Measurements from ENCODE around the gene LCE3B. TPM values are rescaled to one million over a fixed set of nuclear protein-coding genes. Genes with fewer than 3 reads are reported as not detected.
A peak's percentile ranks its signal among the peaks of the same experiment; 100 is the strongest.

The LCE3B gene
- total RNA-seq, 2 experiments from 2014 or later: not detected

DNA sequence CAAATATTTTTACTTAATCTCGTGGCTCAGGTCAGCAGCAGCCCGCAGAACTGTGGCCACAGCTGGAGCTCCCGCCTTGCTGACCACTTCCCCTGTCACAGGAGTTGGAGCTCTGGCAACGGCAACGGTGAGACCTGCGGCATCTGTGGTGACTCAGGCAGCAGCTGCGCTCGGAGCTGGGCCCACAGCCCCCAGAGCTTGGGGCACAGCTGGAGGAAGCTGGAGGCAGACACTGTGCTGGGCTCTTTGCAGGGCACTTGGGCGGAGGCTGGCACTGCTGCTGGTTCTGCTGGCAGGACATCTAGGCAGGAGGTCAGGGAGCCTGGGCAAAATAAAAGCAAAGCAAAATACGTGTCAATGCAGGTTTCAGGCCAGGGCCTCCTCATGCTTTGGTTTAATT is 9.2 kb downstream of the LCE3B start, which contains the start of gene LCE3A:
Gene LCE3A (minus strand): TSS at position 301 of the 400 bp plus-strand sequence. CDS start 0 bp downstream, at position 301.
- Mint-ChIP-seq H3K36me3 (ENCODE audit: low read depth) (no peaks in the 10 kb centered on the region), H3K4me1 (peaks cover 6% of the 10 kb centered on the region), H3K27me3 (peaks cover 12% of the 10 kb centered on the region), H3K9me3 (ENCODE audit: low read depth) (peaks cover 10% of the 10 kb centered on the region), H3K27ac (no peak within 1 kb of the TSS), H3K4me3 (no peak within 1 kb of the TSS)
- ChIA-PET CTCF (interaction anchor here (0.7 to 1.4 kb wide), 6 partner anchors 9 to 879 kb away, joined by 3 to 6 read pairs (median 4); no protein-coding TSS in a partner anchor), POLR2A (no interaction called here)
- ATAC-seq (no peak), DNase-seq (peak; percentile 15)
- intact Hi-C loops (cut with DNase I, micrococcal nuclease): no loop called here

DNA sequence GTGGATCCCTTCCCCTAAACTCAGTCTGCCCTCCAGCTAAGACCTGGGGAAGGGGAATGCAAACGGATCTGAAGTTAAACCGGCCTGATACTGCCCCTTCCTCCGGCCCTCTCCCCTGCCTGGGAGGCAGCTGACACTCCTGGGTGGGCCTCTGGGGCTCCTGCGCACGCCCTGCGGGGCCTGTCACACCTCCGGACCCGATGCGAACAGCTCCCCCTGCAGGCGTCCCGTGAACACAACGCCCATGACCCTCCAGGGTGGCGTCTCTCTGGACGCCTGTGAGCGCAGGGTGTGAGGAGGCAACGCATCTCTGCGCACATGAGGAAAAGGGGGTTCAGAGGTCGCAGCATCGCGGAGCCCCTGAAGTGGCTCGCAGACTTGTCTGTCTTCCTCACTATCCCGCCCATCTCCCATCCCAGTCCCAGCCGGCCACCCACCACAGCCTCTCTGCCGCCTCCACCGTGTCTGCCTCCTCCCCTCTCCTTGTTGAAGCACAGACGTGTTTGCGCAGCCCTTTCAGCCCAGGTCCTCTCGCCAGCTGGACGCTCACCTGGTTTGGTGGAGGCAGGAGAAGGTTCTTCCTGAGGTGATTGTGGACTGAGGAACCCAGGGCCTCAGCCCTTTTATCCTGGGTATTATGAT is 9.7 kb downstream of the LCE3B start:
- ChIA-PET CTCF (interaction anchor here (0.7 to 1.4 kb wide), 6 partner anchors 8 to 878 kb away, joined by 3 to 6 read pairs (median 4); no protein-coding TSS in a partner anchor), POLR2A (no interaction called here)
- H3K36me3 Mint-ChIP-seq (ENCODE audit: low read depth): no peaks in the 10 kb centered on the region
- no peak overlapping the region for H3K27ac Mint-ChIP-seq
- peaks cover 10% of the 10 kb centered on the region for H3K9me3 Mint-ChIP-seq (ENCODE audit: low read depth)
- peaks cover 6% of the 10 kb centered on the region for H3K4me1 Mint-ChIP-seq
- DNase-seq (peak; percentile 63), ATAC-seq (peak; percentile 64)
- intact Hi-C loops (cut with DNase I, micrococcal nuclease): no loop called here
- peaks cover 12% of the 10 kb centered on the region for H3K27me3 Mint-ChIP-seq
- H3K4me3 Mint-ChIP-seq: no peak overlapping the region

DNA sequence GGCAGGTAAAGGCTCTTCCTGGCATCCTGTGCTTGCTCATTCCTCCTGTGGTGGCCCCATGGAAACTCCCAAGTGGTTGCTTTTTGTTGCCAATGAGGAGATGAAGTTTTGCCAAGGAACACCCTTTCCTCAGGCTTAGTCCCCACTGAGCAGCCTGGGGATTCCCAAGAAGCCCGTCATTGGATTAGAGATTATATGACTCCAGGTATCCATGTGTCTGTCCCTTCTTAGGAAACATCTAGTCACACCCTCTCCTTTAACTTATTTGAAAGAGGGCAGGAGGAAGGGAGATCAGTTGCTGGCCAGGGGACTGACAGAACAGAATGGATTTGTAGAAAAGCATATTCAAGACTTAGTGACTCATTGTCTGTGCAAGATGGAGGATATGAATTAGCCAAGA is 13.1 kb downstream of the LCE3B start:
- ChIA-PET CTCF (no interaction called here), POLR2A (no interaction called here)
- Mint-ChIP-seq H3K4me1 (peaks cover 6% of the 10 kb centered on the region), H3K4me3 (no peak overlapping the region), H3K9me3 (ENCODE audit: low read depth) (no peaks in the 10 kb centered on the region), H3K27ac (no peak overlapping the region), H3K36me3 (ENCODE audit: low read depth) (no peaks in the 10 kb centered on the region), H3K27me3 (peaks cover 18% of the 10 kb centered on the region)
- no peak for DNase-seq
- ATAC-seq: no peak
- intact Hi-C loops (cut with DNase I, micrococcal nuclease): no loop called here

DNA sequence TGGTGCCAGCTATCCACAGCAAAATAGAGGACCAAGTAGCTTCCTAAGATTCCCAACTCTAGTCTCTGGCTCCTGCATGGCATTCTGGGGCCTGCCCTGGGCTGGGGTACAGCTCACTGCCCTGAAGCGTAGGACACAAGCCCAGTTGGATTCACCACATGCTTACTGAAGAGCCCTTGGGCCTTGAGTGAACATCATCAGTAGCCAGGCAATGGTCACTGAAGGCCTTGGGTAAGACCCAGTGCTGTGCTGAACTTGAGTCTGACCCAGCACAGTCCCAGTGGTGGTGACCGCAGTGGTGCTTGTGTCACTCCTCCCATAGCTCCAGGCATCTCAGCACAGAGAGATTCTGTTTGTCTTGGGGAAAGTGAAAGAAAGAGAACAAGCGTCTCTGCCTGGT is 17.0 kb downstream of the LCE3B start:
- DNase-seq: no peak
- Mint-ChIP-seq H3K27ac (no peak overlapping the region), H3K27me3 (peaks cover 13% of the 10 kb centered on the region), H3K9me3 (ENCODE audit: low read depth) (no peaks in the 10 kb centered on the region), H3K4me1 (no peaks in the 10 kb centered on the region), H3K36me3 (ENCODE audit: low read depth) (no peaks in the 10 kb centered on the region), H3K4me3 (no peak overlapping the region)
- ChIA-PET CTCF (no interaction called here), POLR2A (no interaction called here)
- ATAC-seq: no peak
- intact Hi-C loops (cut with DNase I, micrococcal nuclease): no loop called here

DNA sequence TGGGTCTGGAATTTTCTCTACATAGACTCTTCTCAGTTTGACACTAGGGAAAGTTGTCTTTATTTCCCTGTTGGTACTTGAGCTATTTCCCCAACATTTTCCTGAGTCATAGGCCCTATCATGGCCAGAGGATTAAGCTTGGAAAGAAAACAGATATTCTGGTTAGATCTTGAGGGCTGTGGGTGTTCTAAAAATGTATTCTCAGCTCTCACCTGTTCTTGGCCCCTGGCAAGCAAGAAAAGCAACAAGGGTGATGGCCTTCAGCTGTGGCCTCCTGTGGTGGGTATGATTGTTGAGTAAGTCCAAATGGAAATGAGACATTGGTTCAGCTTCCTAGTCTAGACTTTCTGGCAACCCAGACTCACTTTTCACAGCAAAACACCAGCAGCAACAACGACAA is 26.7 kb downstream of the LCE3B start:
- intact Hi-C loops (cut with DNase I, micrococcal nuclease): no loop called here
- ATAC-seq (no peak), DNase-seq (no peak)
- H3K36me3 Mint-ChIP-seq (ENCODE audit: low read depth): no peaks in the 10 kb centered on the region
- H3K4me1 Mint-ChIP-seq: no peaks in the 10 kb centered on the region
- H3K27ac Mint-ChIP-seq: no peak overlapping the region
- H3K27me3 Mint-ChIP-seq: peaks cover 12% of the 10 kb centered on the region
- no peaks in the 10 kb centered on the region for H3K9me3 Mint-ChIP-seq (ENCODE audit: low read depth)
- POLR2A ChIA-PET: no interaction called here
- no peak overlapping the region for H3K4me3 Mint-ChIP-seq
- CTCF ChIA-PET: interaction anchor here (1.2 to 1.3 kb wide), 2 partner anchors 12 to 14 kb away, joined by 3 read pairs; no protein-coding TSS in a partner anchor

DNA sequence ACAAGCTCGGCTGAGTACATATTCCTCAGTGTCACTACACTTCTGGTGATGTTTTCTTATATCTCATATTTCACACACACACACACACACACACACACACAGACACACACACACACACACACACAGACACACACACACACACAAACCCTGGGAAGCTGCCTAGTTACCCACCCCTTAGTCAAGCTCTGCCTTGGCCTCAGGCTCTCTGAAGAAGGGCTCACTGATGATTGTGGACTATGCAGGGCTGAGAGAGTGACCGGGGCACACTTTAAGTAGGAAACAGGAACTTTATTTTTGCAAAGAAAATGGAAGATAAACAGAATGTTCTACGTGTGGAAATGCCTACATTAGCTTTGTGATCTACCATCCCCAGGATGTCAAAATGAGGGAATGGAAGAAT is 30.3 kb downstream of the LCE3B start:
- CTCF ChIA-PET: interaction anchor here (0.6 to 4.4 kb wide), 4 partner anchors 10 to 100 kb away, joined by 3 to 21 read pairs (median 4); no protein-coding TSS in a partner anchor
- Mint-ChIP-seq H3K27me3 (peaks cover 16% of the 10 kb centered on the region), H3K4me3 (no peak overlapping the region), H3K27ac (no peak overlapping the region), H3K9me3 (ENCODE audit: low read depth) (no peaks in the 10 kb centered on the region), H3K4me1 (no peaks in the 10 kb centered on the region), H3K36me3 (ENCODE audit: low read depth) (no peaks in the 10 kb centered on the region)
- no peak for ATAC-seq
- DNase-seq: no peak
- intact Hi-C loops (cut with DNase I, micrococcal nuclease): no loop called here
- POLR2A ChIA-PET: no interaction called here

DNA sequence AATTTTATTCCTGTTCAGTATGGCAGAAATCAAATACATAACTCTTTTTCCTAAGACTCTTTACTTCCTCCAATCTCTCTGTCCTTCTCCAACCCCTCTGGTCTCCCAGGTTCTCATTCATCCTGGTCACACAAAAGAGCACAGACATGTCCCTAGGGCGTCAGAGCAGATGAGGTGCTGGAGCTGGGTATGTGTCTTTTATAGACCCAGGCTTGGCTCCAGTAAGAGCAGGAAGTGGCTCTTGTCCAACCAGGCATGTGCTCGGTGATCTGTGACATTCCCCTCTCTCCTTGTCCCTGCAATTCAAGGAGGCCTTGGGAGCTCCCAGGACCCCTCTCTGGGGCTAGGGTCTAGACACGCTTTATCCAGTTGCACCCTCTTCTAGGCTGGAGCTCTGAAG is 31.5 kb downstream of the LCE3B start:
- no peaks in the 10 kb centered on the region for H3K9me3 Mint-ChIP-seq (ENCODE audit: low read depth)
- CTCF ChIA-PET: interaction anchor here (1.3 to 4.4 kb wide), 2 partner anchors 8 to 12 kb away, joined by 4 to 21 read pairs; no protein-coding TSS in a partner anchor
- no peaks in the 10 kb centered on the region for H3K36me3 Mint-ChIP-seq (ENCODE audit: low read depth)
- no peak for DNase-seq
- intact Hi-C loops (cut with DNase I, micrococcal nuclease): no loop called here
- H3K27ac Mint-ChIP-seq: no peak overlapping the region
- H3K4me1 Mint-ChIP-seq: no peaks in the 10 kb centered on the region
- POLR2A ChIA-PET: no interaction called here
- ATAC-seq: no peak
- peaks cover 19% of the 10 kb centered on the region for H3K27me3 Mint-ChIP-seq
- H3K4me3 Mint-ChIP-seq: no peak overlapping the region

DNA sequence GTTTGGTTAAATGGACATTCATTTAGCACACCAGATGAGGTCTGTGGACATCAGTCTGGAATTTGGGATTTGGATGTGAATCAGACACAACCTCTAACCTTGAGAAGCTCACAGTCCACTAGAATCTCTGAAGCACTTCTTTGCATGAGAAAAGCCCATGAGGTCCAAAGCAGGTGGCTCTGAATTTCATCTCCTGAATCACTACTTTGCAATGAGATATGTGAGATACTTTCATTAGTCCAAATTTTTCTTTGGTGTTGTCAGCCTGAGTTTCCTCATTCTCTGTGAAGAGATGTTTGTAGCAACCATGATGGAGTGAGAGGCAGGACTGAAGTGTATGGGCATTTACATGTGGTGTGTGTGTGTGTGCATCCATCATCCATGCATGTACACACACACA is 33.0 kb downstream of the LCE3B start:
- POLR2A ChIA-PET: no interaction called here
- peaks cover 20% of the 10 kb centered on the region for H3K27me3 Mint-ChIP-seq
- no peaks in the 10 kb centered on the region for H3K9me3 Mint-ChIP-seq (ENCODE audit: low read depth)

DNA sequence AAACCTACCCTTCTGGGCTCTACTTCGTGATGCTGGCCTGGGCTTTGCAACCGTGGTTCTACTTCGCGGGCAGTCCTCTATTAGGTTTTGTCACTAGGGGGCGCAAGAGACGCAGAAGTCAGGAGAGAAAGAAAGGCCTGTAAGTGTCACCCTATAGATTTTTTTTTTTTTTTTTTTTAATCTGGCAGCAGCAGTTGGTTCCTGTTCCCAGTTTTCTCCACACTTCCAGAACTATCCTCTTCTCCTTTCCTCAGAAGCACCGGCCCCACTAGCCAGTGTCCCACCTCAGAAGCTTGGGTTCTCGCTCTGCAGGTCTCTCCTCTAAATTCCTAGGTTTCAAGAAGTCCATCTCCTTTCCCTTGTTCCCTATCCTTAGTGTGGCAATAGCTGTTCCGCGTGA is 40.5 kb downstream of the LCE3B start:
- Mint-ChIP-seq H3K9me3 (ENCODE audit: low read depth) (no peaks in the 10 kb centered on the region), H3K4me1 (peaks cover 1% of the 10 kb centered on the region), H3K4me3 (no peak overlapping the region), H3K36me3 (ENCODE audit: low read depth) (no peaks in the 10 kb centered on the region), H3K27ac (no peak overlapping the region), H3K27me3 (peaks cover 19% of the 10 kb centered on the region)
- CTCF ChIA-PET: interaction anchor here (0.5 to 2.7 kb wide), 14 partner anchors 10 to 567 kb away, joined by 3 to 21 read pairs (median 4); partner anchors contain the start of gene LCE2D
- POLR2A ChIA-PET: interaction anchor here (0.7 kb wide), 1 partner anchor 309 kb away, joined by 3 read pairs; no protein-coding TSS in a partner anchor
- DNase-seq: peak; percentile 78
- ATAC-seq: peak; percentile 55
- intact Hi-C loops (cut with DNase I, micrococcal nuclease): loop anchor here (1.0 to 10.0 kb wide), 5 partner anchors 216 to 571 kb away; partner anchors contain the start of gene SMCP (in 1 of the 2)

More for the DNA sequence above, 33.0 kb downstream of the LCE3B start:
- no peak overlapping the region for H3K4me3 Mint-ChIP-seq
- DNase-seq (no peak), ATAC-seq (no peak)
- intact Hi-C loops (cut with DNase I, micrococcal nuclease): no loop called here
- CTCF ChIA-PET: no interaction called here
- H3K36me3 Mint-ChIP-seq (ENCODE audit: low read depth): no peaks in the 10 kb centered on the region
- H3K27ac Mint-ChIP-seq: no peak overlapping the region
- H3K4me1 Mint-ChIP-seq: no peaks in the 10 kb centered on the region

DNA sequence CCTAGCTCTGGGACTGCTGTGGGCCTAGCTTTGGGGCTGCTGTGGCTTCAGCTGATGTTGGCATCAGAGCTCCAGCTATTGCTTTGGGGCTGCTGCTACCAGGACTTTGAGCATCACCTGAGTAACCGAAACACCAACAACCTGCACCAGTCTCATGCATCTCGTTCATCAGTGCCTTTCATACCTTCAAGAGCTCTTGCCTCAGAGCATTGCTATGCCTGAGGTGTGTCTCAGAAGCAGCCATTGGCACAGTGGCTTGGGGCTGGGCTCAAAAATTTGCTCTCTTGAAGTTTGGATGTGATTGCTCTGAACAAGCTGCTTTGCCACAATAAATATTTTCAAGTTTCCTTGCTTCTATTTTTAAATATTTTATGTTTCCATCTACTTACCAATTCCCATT is 42.8 kb downstream of the LCE3B start:
- CTCF ChIA-PET: interaction anchor here (1.2 kb wide), 1 partner anchor 164 kb away, joined by 4 read pairs; no protein-coding TSS in a partner anchor
- peaks cover 11% of the 10 kb centered on the region for H3K27me3 Mint-ChIP-seq
- no peak overlapping the region for H3K27ac Mint-ChIP-seq
- H3K4me1 Mint-ChIP-seq: peaks cover 1% of the 10 kb centered on the region
- H3K36me3 Mint-ChIP-seq (ENCODE audit: low read depth): no peaks in the 10 kb centered on the region
- no peak overlapping the region for H3K4me3 Mint-ChIP-seq
- H3K9me3 Mint-ChIP-seq (ENCODE audit: low read depth): no peaks in the 10 kb centered on the region
- intact Hi-C loops (cut with DNase I, micrococcal nuclease): loop anchor here in 1 of 2 experiments (10.0 kb wide), 2 partner anchors 218 to 568 kb away; partner anchors contain the start of gene SMCP
- POLR2A ChIA-PET: no interaction called here
- no peak for ATAC-seq
- DNase-seq: no peak

DNA sequence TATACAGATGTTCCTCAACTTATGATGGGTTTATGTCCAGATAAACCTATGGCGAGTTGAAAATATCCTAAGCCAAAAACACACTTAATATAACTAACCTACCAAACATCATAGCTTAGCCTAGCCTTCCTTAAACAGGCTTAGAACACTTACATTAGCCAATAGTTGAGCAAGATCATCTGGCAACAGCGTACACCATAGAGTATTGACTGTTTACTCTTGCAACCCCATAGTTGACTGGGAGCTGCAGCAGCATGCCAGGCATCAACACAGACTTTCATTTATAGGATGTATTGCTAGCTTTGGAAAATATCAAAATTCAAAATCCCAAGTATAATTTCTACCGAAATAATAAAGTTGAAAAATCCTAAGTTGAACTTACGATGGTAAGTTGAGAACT is 44.1 kb downstream of the LCE3B start:
- ATAC-seq: no peak
- no peak overlapping the region for H3K27ac Mint-ChIP-seq
- intact Hi-C loops (cut with DNase I, micrococcal nuclease): loop anchor here in 1 of 2 experiments (10.0 kb wide), 2 partner anchors 217 to 567 kb away; partner anchors contain the start of gene SMCP
- no peak overlapping the region for H3K4me3 Mint-ChIP-seq
- CTCF ChIA-PET: no interaction called here
- POLR2A ChIA-PET: no interaction called here
- peaks cover 1% of the 10 kb centered on the region for H3K4me1 Mint-ChIP-seq
- H3K9me3 Mint-ChIP-seq (ENCODE audit: low read depth): no peaks in the 10 kb centered on the region
- H3K27me3 Mint-ChIP-seq: peaks cover 14% of the 10 kb centered on the region
- DNase-seq: no peak
- no peaks in the 10 kb centered on the region for H3K36me3 Mint-ChIP-seq (ENCODE audit: low read depth)

DNA sequence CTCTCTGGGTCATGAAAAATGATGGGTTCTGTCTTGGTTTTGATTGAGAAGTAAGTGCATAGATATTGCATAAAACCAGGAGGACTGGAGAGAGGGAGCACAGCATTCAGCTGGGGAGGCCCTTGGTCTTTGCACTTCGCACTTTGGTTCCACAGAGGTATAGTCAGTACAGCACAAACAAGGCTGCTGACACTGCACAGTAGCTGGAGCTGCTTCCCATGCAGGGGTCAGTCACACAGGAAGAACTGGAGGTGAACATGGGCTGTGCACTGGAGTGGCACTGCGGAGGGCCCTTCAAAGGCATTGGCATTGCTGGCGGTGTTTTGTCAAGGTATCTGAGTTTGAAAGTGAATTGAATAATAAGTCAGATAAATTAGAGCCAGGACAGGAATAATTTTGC is 45.0 kb downstream of the LCE3B start:
- peaks cover 16% of the 10 kb centered on the region for H3K27me3 Mint-ChIP-seq
- DNase-seq (no peak), ATAC-seq (no peak)
- H3K27ac Mint-ChIP-seq: no peak overlapping the region
- H3K4me3 Mint-ChIP-seq: no peak overlapping the region
- H3K36me3 Mint-ChIP-seq (ENCODE audit: low read depth): no peaks in the 10 kb centered on the region
- intact Hi-C loops (cut with DNase I, micrococcal nuclease): loop anchor here in 1 of 2 experiments (10.0 kb wide), 2 partner anchors 216 to 566 kb away; partner anchors contain the start of gene SMCP
- ChIA-PET CTCF (no interaction called here), POLR2A (no interaction called here)
- no peaks in the 10 kb centered on the region for H3K9me3 Mint-ChIP-seq (ENCODE audit: low read depth)
- peaks cover 1% of the 10 kb centered on the region for H3K4me1 Mint-ChIP-seq
